SK-N-SH treated with all-trans-retinoic acid at 6 μM for 48 hours (cell line): ENCODE data around the gene HACD2.

Experiments used
- ATAC-seq: fragments of 200-7000 bp; cut with Tn5 transposase; 3 replicates; pipeline ENCODE4 v1.9.1; 2020; ENCODE audit warnings: mild to moderate bottlenecking, moderate library complexity
- ARNTL ChIP-seq: fragments of 450-650 bp; formaldehyde crosslinking; IDR thresholded peaks from 2 replicates; pipeline ENCODE4 v1.5.0; 2020; ENCODE audit warnings: low read depth, mild to moderate bottlenecking, moderate library complexity, borderline replicate concordance
- BACH2 ChIP-seq: fragments of 250-450 bp; sonication (Bioruptor Pico); IDR thresholded peaks from 2 replicates; pipeline ENCODE4 v1.9.0; 2021; ENCODE audit warnings: mild to moderate bottlenecking, borderline replicate concordance
- CSDC2 ChIP-seq: fragments of 250-450 bp; sonication (Bioruptor Pico); IDR thresholded peaks from 2 replicates; pipeline ENCODE4 v1.5.0; 2020; ENCODE audit warnings: mild to moderate bottlenecking, moderate library complexity
- ESRRG ChIP-seq: fragments of 250-450 bp; sonication (Bioruptor Pico); IDR thresholded peaks from 2 replicates; pipeline ENCODE4 v1.6.1; 2021; ENCODE audit warnings: mild to moderate bottlenecking
- GLIS3 ChIP-seq: fragments of 250-450 bp; sonication (Bioruptor Pico); IDR thresholded peaks from 2 replicates; pipeline ENCODE4 v1.5.0; 2020; ENCODE audit warnings: mild to moderate bottlenecking, moderate library complexity
- ISL1 ChIP-seq: fragments of 250-450 bp; sonication (Bioruptor Pico); IDR thresholded peaks from 2 replicates; pipeline ENCODE4 v2.1.2; 2022; ENCODE audit warnings: mild to moderate bottlenecking, moderate library complexity
- OSR1 ChIP-seq: fragments of 250-450 bp; sonication (Bioruptor Pico); IDR thresholded peaks from 2 replicates; pipeline ENCODE4 v1.8.0; 2022; ENCODE audit warnings: moderate library complexity, mild to moderate bottlenecking, inconsistent platforms
- PPARA ChIP-seq: fragments of 250-450 bp; sonication (Bioruptor Pico); IDR thresholded peaks from 2 replicates; pipeline ENCODE4 v1.5.0; 2020; ENCODE audit warnings: mild to moderate bottlenecking, borderline replicate concordance
- RARB ChIP-seq: fragments of 250-450 bp; sonication (Bioruptor Pico); IDR thresholded peaks from 2 replicates; pipeline ENCODE4 v1.8.0; 2021; ENCODE audit warnings: mild to moderate bottlenecking, moderate library complexity
- SNAI2 ChIP-seq: fragments of 250-450 bp; sonication (Bioruptor Pico); IDR thresholded peaks from 2 replicates; pipeline ENCODE4 v1.5.0; 2020; ENCODE audit warnings: mild to moderate bottlenecking, moderate library complexity
- TCF4 ChIP-seq: fragments of 250-450 bp; sonication (Bioruptor Pico); IDR thresholded peaks from 2 replicates; pipeline ENCODE4 v1.8.0; 2021; ENCODE audit warnings: mild to moderate bottlenecking, moderate library complexity, borderline replicate concordance
- TOX ChIP-seq: fragments of 250-450 bp; sonication (Bioruptor Pico); IDR thresholded peaks from 2 replicates; pipeline ENCODE4 v1.8.0; 2021; ENCODE audit warnings: mild to moderate bottlenecking, moderate library complexity, borderline replicate concordance
- ZC3H10 ChIP-seq: fragments of 250-450 bp; sonication (Bioruptor Pico); IDR thresholded peaks from 2 replicates; pipeline ENCODE4 v1.5.1; 2021; ENCODE audit warnings: mild to moderate bottlenecking, moderate library complexity
- ZFP3 ChIP-seq: fragments of 250-450 bp; sonication (Bioruptor Pico); IDR thresholded peaks from 2 replicates; pipeline ENCODE4 v1.5.0; 2020; ENCODE audit warnings: mild to moderate bottlenecking, moderate library complexity
- ZFP30 ChIP-seq: fragments of 450-650 bp; formaldehyde crosslinking; IDR thresholded peaks from 2 replicates; pipeline ENCODE4 v1.5.0; 2022; ENCODE audit warnings: mild to moderate bottlenecking, moderate library complexity
- ZNF70 ChIP-seq: fragments of 450-650 bp; formaldehyde crosslinking; IDR thresholded peaks from 2 replicates; pipeline ENCODE4 v1.5.0; 2020; ENCODE audit warnings: mild to moderate bottlenecking, moderate library complexity
- ZNF8 ChIP-seq: fragments of 450-650 bp; formaldehyde crosslinking; IDR thresholded peaks from 2 replicates; pipeline ENCODE4 v1.5.0; 2020; ENCODE audit warnings: mild to moderate bottlenecking, moderate library complexity
- TF ChIP-seq, protein P1 (sequence below): fragments of 250-450 bp; sonication (Bioruptor Pico); IDR thresholded peaks from 2 replicates; pipeline ENCODE4 v1.8.0; 2020; ENCODE audit warnings: mild to moderate bottlenecking, moderate library complexity, borderline replicate concordance
- TF ChIP-seq, protein P2 (sequence below): fragments of 250-450 bp; sonication (Bioruptor Pico); IDR thresholded peaks from 2 replicates; pipeline ENCODE4 v1.8.0; 2021; ENCODE audit warnings: low read depth, mild to moderate bottlenecking, moderate library complexity, borderline replicate concordance
- TF ChIP-seq, protein P3 (sequence below): fragments of 250-450 bp; sonication (Bioruptor Pico); IDR thresholded peaks from 2 replicates; pipeline ENCODE4 v1.5.0; 2020; ENCODE audit warnings: mild to moderate bottlenecking, moderate library complexity
- TF ChIP-seq, protein P4 (sequence below): fragments of 250-450 bp; sonication (Bioruptor Pico); IDR thresholded peaks from 2 replicates; pipeline ENCODE4 v1.5.1; 2021; ENCODE audit warnings: mild to moderate bottlenecking, moderate library complexity

HACD2 gene

DNA sequence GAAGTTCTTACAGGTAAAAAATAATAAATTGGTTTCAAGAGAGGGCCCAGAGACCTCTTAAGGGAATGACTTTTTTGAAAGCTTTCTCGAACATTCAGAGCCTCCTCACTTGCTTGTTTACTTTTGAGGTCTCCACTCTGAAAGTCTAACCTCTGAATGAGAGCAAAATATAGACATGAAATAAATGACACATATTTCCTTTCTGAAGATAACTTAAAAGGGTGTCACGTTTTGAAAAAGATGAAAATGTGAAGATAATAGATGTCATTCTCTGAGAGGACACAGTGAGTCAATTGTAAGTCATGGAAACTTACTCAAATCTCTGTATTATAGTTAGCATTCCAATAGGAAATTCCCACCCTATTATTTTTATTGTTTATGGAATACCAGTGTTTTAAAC lies 44.6 kb downstream of the HACD2 start:
- TF ChIP-seq SNAI2 = no peak
- TF ChIP-seq, protein P1, sequence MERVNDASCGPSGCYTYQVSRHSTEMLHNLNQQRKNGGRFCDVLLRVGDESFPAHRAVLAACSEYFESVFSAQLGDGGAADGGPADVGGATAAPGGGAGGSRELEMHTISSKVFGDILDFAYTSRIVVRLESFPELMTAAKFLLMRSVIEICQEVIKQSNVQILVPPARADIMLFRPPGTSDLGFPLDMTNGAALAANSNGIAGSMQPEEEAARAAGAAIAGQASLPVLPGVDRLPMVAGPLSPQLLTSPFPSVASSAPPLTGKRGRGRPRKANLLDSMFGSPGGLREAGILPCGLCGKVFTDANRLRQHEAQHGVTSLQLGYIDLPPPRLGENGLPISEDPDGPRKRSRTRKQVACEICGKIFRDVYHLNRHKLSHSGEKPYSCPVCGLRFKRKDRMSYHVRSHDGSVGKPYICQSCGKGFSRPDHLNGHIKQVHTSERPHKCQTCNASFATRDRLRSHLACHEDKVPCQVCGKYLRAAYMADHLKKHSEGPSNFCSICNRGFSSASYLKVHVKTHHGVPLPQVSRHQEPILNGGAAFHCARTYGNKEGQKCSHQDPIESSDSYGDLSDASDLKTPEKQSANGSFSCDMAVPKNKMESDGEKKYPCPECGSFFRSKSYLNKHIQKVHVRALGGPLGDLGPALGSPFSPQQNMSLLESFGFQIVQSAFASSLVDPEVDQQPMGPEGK (CRISPR knock-in tag) = no peak
- ATAC-seq = no peak

DNA sequence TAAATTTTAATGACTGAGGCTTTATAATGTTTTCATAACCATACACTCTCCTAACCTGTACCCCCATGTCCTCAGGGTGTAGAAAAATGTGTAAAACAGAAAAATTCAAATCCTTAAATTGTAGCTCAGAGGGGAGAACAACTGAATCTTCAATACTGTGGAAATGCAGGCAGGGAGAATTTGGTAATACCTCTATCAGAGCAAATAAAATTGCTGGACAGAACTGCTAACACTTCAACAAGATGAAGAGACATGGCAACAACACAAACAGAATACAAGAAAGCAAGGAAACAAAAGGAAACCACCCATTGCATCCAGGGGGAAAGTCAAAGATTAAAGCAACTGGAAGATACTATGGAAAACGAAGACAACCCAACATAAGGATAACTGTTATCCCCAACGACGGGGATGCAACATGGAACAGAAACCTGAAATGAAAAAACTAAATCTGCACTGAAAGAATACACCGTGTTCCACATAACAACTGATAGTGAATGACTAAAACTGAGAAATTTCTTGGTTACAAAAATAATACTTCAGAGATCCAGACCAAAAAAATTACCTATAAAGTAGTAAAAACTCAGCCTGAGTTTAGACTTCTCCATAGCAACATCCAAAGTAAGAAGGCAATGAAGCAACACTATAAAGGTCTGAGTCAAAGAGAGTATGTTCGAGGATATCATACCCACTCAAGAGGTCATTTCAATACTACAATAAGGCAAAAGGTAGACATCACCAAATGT lies 48.5 kb downstream of the HACD2 start:
- TF ChIP-seq OSR1 (CRISPR knock-in tag) (no peak), ZC3H10 (CRISPR knock-in tag) (no peak), BACH2 (CRISPR knock-in tag) (no peak), PPARA (CRISPR knock-in tag) (no peak), ESRRG (CRISPR knock-in tag) (no peak), ARNTL (CRISPR knock-in tag) (no peak), TOX (CRISPR knock-in tag) (no peak), TCF4 (CRISPR knock-in tag) (no peak), ZNF8 (CRISPR knock-in tag) (no peak), GLIS3 (no peak), CSDC2 (no peak), ZNF70 (no peak), ISL1 (CRISPR knock-in tag) (no peak), RARB (no peak)
- TF ChIP-seq, protein P1 (CRISPR knock-in tag) = no peak
- TF ChIP-seq, protein P2, sequence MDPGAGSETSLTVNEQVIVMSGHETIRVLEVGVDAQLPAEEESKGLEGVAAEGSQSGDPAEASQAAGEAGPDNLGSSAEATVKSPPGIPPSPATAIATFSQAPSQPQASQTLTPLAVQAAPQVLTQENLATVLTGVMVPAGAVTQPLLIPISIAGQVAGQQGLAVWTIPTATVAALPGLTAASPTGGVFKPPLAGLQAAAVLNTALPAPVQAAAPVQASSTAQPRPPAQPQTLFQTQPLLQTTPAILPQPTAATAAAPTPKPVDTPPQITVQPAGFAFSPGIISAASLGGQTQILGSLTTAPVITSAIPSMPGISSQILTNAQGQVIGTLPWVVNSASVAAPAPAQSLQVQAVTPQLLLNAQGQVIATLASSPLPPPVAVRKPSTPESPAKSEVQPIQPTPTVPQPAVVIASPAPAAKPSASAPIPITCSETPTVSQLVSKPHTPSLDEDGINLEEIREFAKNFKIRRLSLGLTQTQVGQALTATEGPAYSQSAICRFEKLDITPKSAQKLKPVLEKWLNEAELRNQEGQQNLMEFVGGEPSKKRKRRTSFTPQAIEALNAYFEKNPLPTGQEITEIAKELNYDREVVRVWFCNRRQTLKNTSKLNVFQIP (CRISPR knock-in tag) = no peak
- TF ChIP-seq, protein P3, sequence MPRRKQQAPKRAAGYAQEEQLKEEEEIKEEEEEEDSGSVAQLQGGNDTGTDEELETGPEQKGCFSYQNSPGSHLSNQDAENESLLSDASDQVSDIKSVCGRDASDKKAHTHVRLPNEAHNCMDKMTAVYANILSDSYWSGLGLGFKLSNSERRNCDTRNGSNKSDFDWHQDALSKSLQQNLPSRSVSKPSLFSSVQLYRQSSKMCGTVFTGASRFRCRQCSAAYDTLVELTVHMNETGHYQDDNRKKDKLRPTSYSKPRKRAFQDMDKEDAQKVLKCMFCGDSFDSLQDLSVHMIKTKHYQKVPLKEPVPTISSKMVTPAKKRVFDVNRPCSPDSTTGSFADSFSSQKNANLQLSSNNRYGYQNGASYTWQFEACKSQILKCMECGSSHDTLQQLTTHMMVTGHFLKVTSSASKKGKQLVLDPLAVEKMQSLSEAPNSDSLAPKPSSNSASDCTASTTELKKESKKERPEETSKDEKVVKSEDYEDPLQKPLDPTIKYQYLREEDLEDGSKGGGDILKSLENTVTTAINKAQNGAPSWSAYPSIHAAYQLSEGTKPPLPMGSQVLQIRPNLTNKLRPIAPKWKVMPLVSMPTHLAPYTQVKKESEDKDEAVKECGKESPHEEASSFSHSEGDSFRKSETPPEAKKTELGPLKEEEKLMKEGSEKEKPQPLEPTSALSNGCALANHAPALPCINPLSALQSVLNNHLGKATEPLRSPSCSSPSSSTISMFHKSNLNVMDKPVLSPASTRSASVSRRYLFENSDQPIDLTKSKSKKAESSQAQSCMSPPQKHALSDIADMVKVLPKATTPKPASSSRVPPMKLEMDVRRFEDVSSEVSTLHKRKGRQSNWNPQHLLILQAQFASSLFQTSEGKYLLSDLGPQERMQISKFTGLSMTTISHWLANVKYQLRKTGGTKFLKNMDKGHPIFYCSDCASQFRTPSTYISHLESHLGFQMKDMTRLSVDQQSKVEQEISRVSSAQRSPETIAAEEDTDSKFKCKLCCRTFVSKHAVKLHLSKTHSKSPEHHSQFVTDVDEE (CRISPR knock-in tag) = no peak
- TF ChIP-seq, all 23 proteins: peak for 0
- ATAC-seq = no peak

DNA sequence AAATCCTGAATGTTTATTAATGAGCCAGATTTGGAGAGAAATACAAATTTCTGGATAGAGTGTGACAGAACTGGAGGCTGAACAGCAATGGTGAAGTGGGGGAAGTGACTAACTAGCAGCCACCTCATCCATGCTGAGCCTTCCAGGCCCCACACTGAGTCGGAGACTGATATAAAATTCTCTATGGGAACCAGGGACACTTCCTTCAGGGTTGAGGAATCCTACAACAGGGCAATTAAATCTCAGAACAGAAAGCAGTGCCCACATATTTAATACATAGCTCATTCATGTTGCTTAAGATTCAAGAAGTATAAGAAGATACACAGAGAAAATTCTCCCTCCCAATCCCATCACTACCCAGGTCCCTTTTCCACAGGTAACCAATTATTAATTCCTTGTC lies 49.3 kb downstream of the HACD2 start:
- TF ChIP-seq SNAI2 (no peak), ZFP30 (no peak)
- peak; percentile 70 for ATAC-seq

DNA sequence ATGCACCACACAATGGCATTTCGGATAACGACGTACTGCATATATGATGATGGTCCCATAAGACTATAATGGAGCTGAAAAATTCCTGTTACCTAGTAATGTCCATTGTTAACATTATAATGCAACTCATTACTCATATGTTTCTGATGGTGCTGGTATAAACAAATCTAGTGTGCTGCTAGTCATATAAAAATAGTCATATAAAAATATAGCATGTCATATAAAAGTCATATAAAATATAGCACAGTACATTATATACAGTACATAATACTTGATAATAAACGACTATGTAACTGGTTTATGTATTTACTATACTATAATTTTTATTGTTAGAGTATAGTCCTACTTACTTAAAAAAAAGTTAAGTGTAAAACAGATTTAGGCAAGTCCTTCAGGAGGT lies 50.6 kb downstream of the HACD2 start:
- no peak for ATAC-seq
- TF ChIP-seq, protein P1 (CRISPR knock-in tag) = no peak
- TF ChIP-seq, protein P4, sequence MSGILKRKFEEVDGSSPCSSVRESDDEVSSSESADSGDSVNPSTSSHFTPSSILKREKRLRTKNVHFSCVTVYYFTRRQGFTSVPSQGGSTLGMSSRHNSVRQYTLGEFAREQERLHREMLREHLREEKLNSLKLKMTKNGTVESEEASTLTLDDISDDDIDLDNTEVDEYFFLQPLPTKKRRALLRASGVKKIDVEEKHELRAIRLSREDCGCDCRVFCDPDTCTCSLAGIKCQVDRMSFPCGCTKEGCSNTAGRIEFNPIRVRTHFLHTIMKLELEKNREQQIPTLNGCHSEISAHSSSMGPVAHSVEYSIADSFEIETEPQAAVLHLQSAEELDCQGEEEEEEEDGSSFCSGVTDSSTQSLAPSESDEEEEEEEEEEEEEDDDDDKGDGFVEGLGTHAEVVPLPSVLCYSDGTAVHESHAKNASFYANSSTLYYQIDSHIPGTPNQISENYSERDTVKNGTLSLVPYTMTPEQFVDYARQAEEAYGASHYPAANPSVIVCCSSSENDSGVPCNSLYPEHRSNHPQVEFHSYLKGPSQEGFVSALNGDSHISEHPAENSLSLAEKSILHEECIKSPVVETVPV (CRISPR knock-in tag) = no peak
- TF ChIP-seq BACH2 (CRISPR knock-in tag) (no peak), ZC3H10 (CRISPR knock-in tag) (no peak), ZFP30 (no peak), TOX (CRISPR knock-in tag) (no peak), SNAI2 (no peak), ZFP3 (CRISPR knock-in tag) (no peak), ZNF8 (CRISPR knock-in tag) (no peak)
- TF ChIP-seq, protein P3 (CRISPR knock-in tag) = no peak
